HCT116 (cell line): ENCODE results near the gene ZBTB38. TPM values are rescaled to one million over a fixed set of nuclear protein-coding genes. Genes with fewer than 3 reads are reported as not detected.

Experiments
- ATAC-seq: fragments of 200-7000 bp; cut with Tn5 transposase; 2 replicates; pipeline ENCODE4 v1.9.1; 2020; ENCODE audit warnings: mild to moderate bottlenecking, moderate library complexity
- BruUV-seq: library from RNA; stranded (reverse); fragments of 400-500 nt; replicated peaks from 2 replicates; lab custom pipeline; 2021; lab: Mats Ljungman, UMichigan
- CTCF ChIA-PET: fragments of 300-600 bp; sonication (Branson Sonifier 250); formaldehyde crosslinking; loops from one replicate; lab custom pipeline; 2021; ENCODE audit warnings: antibody characterized with exemption; lab: Charles Lee
- POLR2A ChIA-PET: fragments of 300-600, 350-600 bp; sonication (Branson Sonifier 250); formaldehyde crosslinking; loops from one replicate; lab custom pipeline; 2021; ENCODE audit warnings: antibody characterized with exemption; lab: Charles Lee
- RAD21 ChIA-PET, 2 experiments: fragments of 300-600 bp; sonication (Branson Sonifier 250); formaldehyde crosslinking; loops; one replicate each; lab custom pipeline; 2023; ENCODE audit warnings: low total read pairs in 2 of 2; ENCODE audit not compliant: uncharacterized antibody in 2 of 2, unreplicated experiment in 2 of 2, low non-redundant PET in 1 of 2; lab: Charles Lee
- DNase-seq: peaks from one replicate; pipeline ENCODE4 v3.0.0-alpha.2; 2010; ENCODE audit warnings: low read depth, low spot score
- H2AFZ ChIP-seq: fragments of 200-600 bp; shearing (Covaris generic), sonication (generic); 2 replicates; pipeline ENCODE4 v1.6.1; 2017; ENCODE audit warnings: low read depth, mixed run types, mixed read lengths, antibody characterized with exemption, low read length; ENCODE audit not compliant: poor library complexity, severe bottlenecking
- H3K27ac ChIP-seq: 2 replicates; pipeline ENCODE4 v1.5.1; 2012; ENCODE audit warnings: low read depth, low read length
- H3K27me3 ChIP-seq: fragments of 200-600 bp; sonication (generic); 2 replicates; pipeline ENCODE4 v1.6.1; 2016; ENCODE audit warnings: mixed run types, low read length, mixed read lengths; ENCODE audit not compliant: insufficient read depth
- H3K36me3 ChIP-seq, 2 experiments: fragments of 200-500 bp in 1 of 2; fragments of 200-600 bp in 1 of 2; sonication (Bioruptor generic) in 1 of 2; sonication (generic) in 1 of 2; 2 replicates each; pipeline versions ENCODE4 v1.5.1 to v1.6.1; 2014 to 2016; ENCODE audit warnings: low read length in 2 of 2, inconsistent platforms in 1 of 2, mixed read lengths in 1 of 2, mixed run types in 1 of 2; ENCODE audit not compliant: insufficient read depth in 2 of 2, control insufficient read depth in 1 of 2
- H3K4me1 ChIP-seq, 2 experiments: fragments of 200-600 bp in 1 of 2; sonication (generic) in 1 of 2; 2 replicates each; pipeline versions ENCODE4 v1.5.1 to v1.6.1; 2012 to 2017; ENCODE audit warnings: low read length in 2 of 2, inconsistent platforms in 1 of 2, mild to moderate bottlenecking in 1 of 2, mixed read lengths in 1 of 2, mixed run types in 1 of 2, moderate library complexity in 1 of 2; ENCODE audit not compliant: insufficient read depth in 2 of 2, control insufficient read depth in 1 of 2
- H3K4me2 ChIP-seq: fragments of 200-600 bp; sonication (generic); 2 replicates; pipeline ENCODE4 v1.6.1; 2017; ENCODE audit warnings: mixed run types, low read length, mixed read lengths
- H3K4me3 ChIP-seq, 2 experiments: fragments of 200-600 bp in 1 of 2; sonication (generic) in 1 of 2; replicated peaks in 1 of 2; 2 replicates each; pipeline ENCODE4 v1.5.1; 2011 to 2016; ENCODE audit warnings: low read length in 2 of 2, control low read depth in 1 of 2, low read depth in 1 of 2, mild to moderate bottlenecking in 1 of 2, mixed read lengths in 1 of 2, mixed run types in 1 of 2
- H3K79me2 ChIP-seq: fragments of 200-600 bp; sonication (generic); 2 replicates; pipeline ENCODE4 v1.6.1; 2017; ENCODE audit warnings: mild to moderate bottlenecking, mixed run types, low read length, moderate library complexity, mixed read lengths; ENCODE audit not compliant: insufficient read depth
- H3K9ac ChIP-seq: fragments of 200-600 bp; sonication (generic); 2 replicates; pipeline ENCODE4 v1.6.1; 2016; ENCODE audit warnings: low read length, mixed read lengths
- H3K9me2 ChIP-seq: fragments of 200-600 bp; sonication (generic), shearing (Covaris generic); 2 replicates; pipeline ENCODE4 v1.6.1; 2017; ENCODE audit warnings: mixed run types, mild to moderate bottlenecking, moderate library complexity; ENCODE audit not compliant: insufficient read depth
- H3K9me3 ChIP-seq, 2 experiments: fragments of 200-500 bp in 1 of 2; fragments of 200-600 bp in 1 of 2; sonication (Bioruptor generic) in 1 of 2; sonication (generic) in 1 of 2; 2 replicates each; pipeline ENCODE4 v1.6.1; 2014 to 2017; ENCODE audit warnings: low read length in 2 of 2, mixed read lengths in 2 of 2, inconsistent platforms in 1 of 2, low read depth in 1 of 2, mild to moderate bottlenecking in 1 of 2, mixed run types in 1 of 2, moderate library complexity in 1 of 2; ENCODE audit not compliant: control insufficient read depth in 1 of 2, insufficient read depth in 1 of 2
- H4K20me1 ChIP-seq: fragments of 200-600 bp; sonication (generic), shearing (Covaris generic); 2 replicates; pipeline ENCODE4 v1.6.1; 2017; ENCODE audit warnings: mixed run types, mild to moderate bottlenecking, moderate library complexity; ENCODE audit not compliant: insufficient read depth
- CBX3 ChIP-seq: IDR thresholded peaks from 2 replicates; pipeline ENCODE4 v1.6.1; 2012; ENCODE audit warnings: low read depth
- FOSL1 ChIP-seq: IDR thresholded peaks from 2 replicates; pipeline ENCODE4 v1.6.1; 2012; ENCODE audit warnings: low read depth
- JUND ChIP-seq: IDR thresholded peaks from 2 replicates; pipeline ENCODE4 v1.6.1; 2012
- POLR2A ChIP-seq: IDR thresholded peaks from 2 replicates; pipeline ENCODE4 v1.7.0; 2011; ENCODE audit warnings: borderline replicate concordance; ENCODE audit not compliant: insufficient read depth, insufficient read length; ENCODE audit errors: extremely low read depth
- RAD21 ChIP-seq: IDR thresholded peaks from 2 replicates; pipeline ENCODE4 v1.6.1; 2012; ENCODE audit warnings: low read depth, mild to moderate bottlenecking
- SP1 ChIP-seq: IDR thresholded peaks from 2 replicates; pipeline ENCODE4 v1.6.1; 2012; ENCODE audit warnings: low read depth
- SRF ChIP-seq: IDR thresholded peaks from 2 replicates; pipeline ENCODE4 v1.6.1; 2012; ENCODE audit warnings: low read depth
- TCF7L2 ChIP-seq: IDR thresholded peaks from 2 replicates; pipeline ENCODE4 v1.7.0; 2011; ENCODE audit warnings: borderline replicate concordance, inconsistent platforms; ENCODE audit not compliant: insufficient read depth, insufficient read length; ENCODE audit errors: extremely low read depth
- ZBTB33 ChIP-seq: IDR thresholded peaks from 2 replicates; pipeline ENCODE4 v1.6.1; 2011; ENCODE audit warnings: mild to moderate bottlenecking, low read length, moderate library complexity; ENCODE audit not compliant: insufficient replicate concordance; ENCODE audit errors: extremely low read depth
- intact Hi-C: fragments of 100-400 bp; cut with micrococcal nuclease; formaldehyde crosslinking; loops from 2 replicates; pipeline ENCODE4 v1.10.0; 2022
- total RNA-seq: library from RNA; stranded (reverse); gene quantifications from one replicate; pipeline ENCODE4 v1.2.1, GENCODE V29; 2021; ENCODE audit not compliant: unreplicated experiment

The ZBTB38 gene
- total RNA-seq, 1 experiment from 2014 or later = 33.5 TPM

- no peak overlapping the region for H3K9ac ChIP-seq
- ChIA-PET CTCF (no interaction called here), RAD21 (no interaction called here), POLR2A (no interaction called here)
- BruUV-seq = no TSS peak
- peaks cover 0 to 10% of the 10 kb centered on the region in 2 experiments; a peak in 2 of 4 replicates for H3K4me1 ChIP-seq
- H3K4me2 ChIP-seq = no peak overlapping the region
- H3K9me2 ChIP-seq = no peaks in the 10 kb centered on the region
- no peak overlapping the region for H3K4me3 ChIP-seq
- H3K79me2 ChIP-seq = no peaks in the 10 kb centered on the region
- intact Hi-C loops = no loop called here
- no peak overlapping the region for H2AFZ ChIP-seq
- no peaks in the 10 kb centered on the region for H3K36me3 ChIP-seq
- H3K9me3 ChIP-seq = no peaks in the 10 kb centered on the region
- no peaks in the 10 kb centered on the region for H3K27me3 ChIP-seq
- DNase-seq (no peak), ATAC-seq (no peak)
- no peak for TF ChIP-seq FOSL1
- no peak for TF ChIP-seq TCF7L2
- TF ChIP-seq JUND = no peak
- no peak overlapping the region for H3K27ac ChIP-seq
- no peaks in the 10 kb centered on the region for H4K20me1 ChIP-seq
These were observed 34.3 kb upstream of the ZBTB38 start for GRCh38 chr3:141333836-141334626.

GRCh38 chr3:141334627-141335250 is 33.6 kb upstream of the ZBTB38 start:
- Histone ChIP-seq H3K27me3 (no peaks in the 10 kb centered on the region), H2AFZ (no peak overlapping the region), H3K4me1 (peaks cover 0 to 10% of the 10 kb centered on the region in 2 experiments; a peak in 2 of 4 replicates), H3K79me2 (no peaks in the 10 kb centered on the region), H3K27ac (no peak overlapping the region), H3K4me3 (no peak overlapping the region), H3K4me2 (no peak overlapping the region), H3K9ac (no peak overlapping the region), H3K9me3 (no peaks in the 10 kb centered on the region), H3K36me3 (no peaks in the 10 kb centered on the region), H4K20me1 (no peaks in the 10 kb centered on the region), H3K9me2 (no peaks in the 10 kb centered on the region)
- DNase-seq (no peak), ATAC-seq (no peak)
- POLR2A ChIA-PET = no interaction called here
- BruUV-seq = no TSS peak
- intact Hi-C loops = no loop called here
- TF ChIP-seq SP1 (no peak), SRF (no peak), JUND (no peak), ZBTB33 (no peak), CBX3 (no peak), POLR2A (no peak), RAD21 (no peak)
- CTCF ChIA-PET = no interaction called here
- RAD21 ChIA-PET = no interaction called here
